Brain pericyte (primary cell): ENCODE measurements around the gene TADA2A.
"Not testable (repeated sequence)": the region's sequence is repeated elsewhere in the genome, so short reads cannot be mapped to it uniquely, and the experiment has no call there.

Experiments used
- DNase-seq: peaks from one replicate; pipeline ENCODE4 v3.0.0-alpha.2; 2012; ENCODE audit warnings: low read depth, low spot score

The TADA2A gene

DNA sequence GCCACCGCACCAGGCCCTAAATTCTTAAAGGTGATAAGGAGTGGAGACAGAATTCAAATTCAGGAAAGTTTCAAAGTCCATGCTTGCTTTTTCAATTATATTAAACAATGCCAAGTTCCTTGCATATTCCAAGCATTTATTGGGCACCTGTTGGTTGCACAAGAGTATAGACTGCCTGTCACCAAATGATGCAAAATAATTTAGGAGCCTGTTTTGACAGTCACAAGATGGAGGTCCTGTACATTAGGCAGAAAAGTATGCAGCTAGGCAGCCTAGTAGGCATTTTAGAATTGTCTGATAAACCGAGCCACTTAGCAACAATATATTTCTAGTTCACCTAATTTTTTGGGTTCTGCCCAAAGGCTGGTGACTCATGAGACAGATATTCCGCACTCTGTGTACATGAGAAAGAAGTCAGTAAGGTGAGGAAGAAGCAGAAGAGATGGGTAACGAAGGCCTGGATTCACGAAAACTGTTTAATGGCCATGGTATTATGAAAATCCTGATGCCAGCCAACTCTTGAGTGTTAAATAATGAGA lies 7.4 kb upstream of the TADA2A start:
- no peak for DNase-seq

DNA sequence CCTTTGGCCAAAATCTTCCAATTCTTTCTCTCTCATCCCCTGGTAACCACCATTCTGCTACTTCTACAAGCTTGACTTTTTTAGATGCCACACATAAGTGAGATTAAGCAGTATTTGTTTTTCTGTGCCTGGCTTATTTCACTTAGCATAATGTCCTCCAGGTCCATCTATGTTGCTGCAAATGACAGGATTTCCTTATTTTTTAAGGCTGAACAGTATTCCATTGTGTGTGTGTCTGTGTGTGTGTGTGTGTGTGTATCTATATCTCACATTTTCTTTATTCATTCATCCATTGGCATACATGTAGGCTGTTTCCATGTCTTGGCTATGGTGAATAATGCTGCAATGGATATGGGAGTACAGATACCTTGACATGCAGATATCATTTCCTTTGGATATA lies 6.2 kb upstream of the TADA2A start:
- no peak for DNase-seq

DNA sequence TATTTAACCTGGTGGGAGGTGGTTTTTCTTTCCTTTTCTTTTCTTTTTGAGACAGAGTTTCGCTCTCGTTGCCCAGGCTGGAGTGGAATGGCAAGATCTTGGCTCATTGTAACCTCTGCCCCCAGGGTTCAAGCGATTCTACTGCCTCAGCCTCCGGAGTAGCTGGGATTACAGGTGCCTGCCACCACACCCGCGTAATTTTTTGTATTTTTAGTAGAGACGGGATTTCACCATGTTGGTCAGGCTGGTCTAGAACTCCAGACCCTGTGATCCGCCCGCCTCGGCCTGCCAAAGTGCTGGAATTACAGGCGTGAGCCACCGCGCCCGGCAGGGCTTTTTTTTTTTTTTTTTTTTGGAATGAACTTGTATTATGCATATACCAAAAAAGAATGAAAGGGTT lies 1.2 kb upstream of the TADA2A start:
- not testable (repeated sequence) for DNase-seq

DNA sequence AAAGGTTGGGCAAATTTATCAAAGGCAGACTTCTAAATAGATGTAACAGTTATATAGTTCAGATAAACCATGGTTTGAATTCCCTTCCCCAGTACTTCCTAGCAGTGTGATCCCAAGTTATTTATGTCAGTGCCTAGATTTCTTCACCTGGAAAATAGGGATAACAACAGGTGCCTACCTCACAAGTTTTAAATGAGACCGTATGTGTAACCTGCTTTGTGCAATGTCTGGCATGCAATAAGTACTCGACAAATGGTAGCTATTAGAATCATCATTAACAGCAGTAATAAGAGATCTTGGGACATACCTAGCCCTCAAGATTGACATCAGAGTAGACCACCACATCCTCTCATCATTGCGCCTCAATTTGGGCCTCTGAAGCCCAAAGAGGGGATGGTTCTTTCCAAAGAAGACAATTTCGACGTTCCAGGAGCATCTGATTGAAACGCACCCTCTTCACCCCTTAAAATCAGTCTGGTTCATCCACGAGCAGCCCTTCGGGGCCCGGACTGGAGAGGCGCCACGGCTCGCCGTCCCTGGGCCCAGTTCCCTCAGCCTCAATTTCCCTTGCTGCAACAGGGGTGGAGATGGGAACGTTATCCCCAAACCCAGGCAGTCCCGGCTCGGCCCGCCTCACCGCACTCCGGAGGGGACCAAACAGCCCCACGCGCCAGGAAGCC lies 591 bp upstream of the TADA2A start:
- DNase-seq: no peak

DNA sequence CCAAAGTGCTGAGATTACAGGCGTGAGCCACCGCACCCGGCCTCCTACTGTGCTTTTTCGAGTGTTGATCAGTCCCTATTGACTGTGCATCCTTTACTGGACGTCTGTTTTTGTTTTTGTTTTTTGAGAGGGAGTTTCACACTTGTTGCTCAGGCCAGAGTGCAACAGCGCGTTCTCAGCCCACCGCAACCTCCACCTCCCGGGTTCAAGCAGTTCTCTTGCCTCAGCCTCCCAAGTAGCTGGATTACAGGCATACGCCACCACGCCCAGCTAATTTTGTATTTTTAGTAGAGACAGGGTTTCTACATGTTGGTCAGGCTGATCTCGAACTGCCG lies 1.4 kb downstream of the TADA2A start:
- not testable (repeated sequence) for DNase-seq

DNA sequence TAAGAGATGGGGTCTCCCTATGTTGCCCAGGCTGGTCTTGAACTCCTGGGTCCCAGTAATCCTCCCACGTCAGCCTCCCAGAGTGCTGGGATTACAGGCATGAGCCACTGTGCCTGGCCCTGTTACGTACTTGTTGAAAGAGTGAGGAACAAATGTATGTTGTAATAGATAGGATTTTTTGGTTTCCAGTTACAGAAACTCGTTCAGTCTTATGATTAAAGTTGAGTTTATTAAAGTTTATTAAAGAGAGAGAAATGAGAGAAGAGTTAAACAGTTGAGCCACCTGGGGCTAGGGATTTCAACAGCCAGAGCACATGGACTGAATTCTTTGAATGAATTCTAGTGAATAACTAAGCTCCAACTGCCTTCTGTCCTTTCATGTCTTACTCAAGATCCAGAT lies 3.7 kb downstream of the TADA2A start:
- DNase-seq: no peak

DNA sequence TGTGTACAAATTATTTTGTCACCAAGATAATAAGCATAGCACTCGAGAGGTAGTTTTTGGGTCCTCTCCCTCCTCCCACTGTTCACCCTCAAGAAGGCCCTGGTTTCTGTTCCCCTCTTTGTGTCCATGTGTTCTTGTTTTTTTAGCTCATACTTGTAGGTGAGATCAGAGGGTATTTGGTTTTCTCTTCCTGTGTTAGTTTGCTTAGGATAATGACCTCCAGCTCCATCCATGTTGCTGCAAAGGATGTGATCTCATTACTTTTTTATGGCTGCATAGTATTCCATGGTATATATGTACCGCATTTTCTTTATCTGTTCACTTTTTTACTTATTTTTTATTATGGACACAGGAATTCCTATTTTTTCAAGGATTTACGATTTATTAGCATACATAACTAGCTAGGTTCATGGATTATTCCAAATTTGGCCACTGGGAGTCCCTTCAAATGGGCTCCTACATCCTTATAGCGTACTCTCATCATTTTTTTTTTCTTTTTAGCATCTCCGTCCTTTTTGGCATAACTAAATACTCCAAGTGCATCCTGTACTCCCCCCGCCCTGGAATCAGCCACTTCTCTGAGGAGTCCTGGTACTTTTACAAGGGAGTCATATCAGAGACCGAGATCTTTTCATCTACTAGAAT lies 7.3 kb downstream of the TADA2A start:
- DNase-seq: no peak

DNA sequence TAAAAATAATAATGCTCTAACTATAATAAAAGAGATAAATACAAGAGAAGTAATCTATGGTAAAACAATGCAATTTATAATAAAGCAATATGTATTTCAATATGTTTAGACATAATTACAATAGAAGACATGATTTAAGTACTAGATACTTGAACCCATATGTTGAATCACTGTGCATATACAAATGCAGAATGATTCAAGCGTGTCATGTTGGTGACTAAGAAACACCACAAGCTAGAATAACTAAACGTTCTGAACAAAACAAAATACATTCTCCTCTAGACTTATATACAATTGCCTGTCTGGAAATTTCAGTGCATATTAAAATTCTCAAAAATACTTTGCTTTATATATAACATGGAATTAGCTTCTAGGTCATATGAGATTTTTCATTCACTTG lies 11.2 kb downstream of the TADA2A start:
- DNase-seq: no peak

DNA sequence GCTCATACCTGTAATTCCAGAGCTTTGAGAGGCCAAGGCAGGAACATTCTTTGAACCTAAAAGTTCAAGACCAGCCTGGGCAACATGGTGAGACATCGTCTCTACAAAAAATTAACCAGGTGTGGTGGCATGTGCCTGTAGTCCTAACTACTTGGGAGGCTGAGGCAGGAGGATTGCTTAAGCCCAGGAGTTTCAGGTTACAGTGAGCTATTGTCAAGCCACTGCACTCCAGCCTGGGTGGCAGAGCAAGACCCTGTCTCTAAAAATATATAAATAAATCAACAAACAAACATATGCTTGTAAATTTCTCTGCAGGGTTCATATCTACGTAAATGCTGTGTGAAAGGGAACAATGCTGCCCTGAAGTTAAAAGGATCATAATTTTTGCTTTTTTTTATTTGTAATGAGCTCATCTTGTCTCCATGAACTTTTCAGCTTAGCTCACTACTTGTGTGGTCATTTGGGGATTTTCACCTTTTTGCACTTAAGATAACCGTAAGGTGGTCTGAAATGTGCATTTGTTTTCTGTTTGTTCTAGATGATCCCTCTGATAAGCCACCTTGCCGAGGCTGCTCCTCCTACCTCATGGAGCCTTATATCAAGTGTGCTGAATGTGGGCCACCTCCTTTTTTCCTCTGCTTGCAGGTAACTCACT lies 16.4 kb downstream of the TADA2A start:
- DNase-seq: no peak

DNA sequence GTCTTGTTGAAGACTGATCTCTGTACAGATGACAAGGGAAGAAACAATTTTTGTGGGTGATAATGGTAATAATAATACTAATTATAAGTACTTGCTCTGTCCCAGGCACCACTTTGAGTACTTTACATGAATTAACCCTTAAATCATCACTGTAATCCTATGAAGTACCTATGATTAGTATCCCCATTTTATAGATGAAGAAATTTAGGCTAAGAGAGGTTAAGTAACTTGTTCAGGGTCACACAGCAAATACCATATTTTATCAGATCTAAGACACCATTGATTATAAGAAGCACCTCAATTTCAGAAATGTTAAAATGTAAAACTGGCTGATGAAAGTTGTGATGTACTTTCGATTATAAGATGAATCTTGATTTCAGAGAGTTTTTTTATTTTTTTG lies 18.6 kb downstream of the TADA2A start:
- DNase-seq: no peak

DNA sequence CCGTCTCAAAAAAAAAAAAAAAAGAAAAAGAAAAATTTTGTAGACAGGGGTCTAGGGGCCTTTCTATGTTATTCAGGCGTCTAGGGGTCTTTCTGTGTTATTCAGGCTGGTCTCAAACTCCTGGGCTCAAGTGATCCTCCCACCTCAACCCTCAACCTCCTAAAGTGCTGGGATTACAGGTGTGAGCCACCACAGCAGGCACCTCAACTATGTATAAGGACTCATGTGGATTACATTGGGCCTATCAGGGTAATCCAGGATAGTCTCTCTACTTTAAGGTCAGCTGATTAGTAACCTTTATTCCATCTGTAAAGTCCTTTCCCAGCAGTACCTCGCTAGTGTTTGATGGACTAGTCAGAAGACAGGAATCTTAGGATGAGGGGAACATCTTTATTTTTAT lies 22.4 kb downstream of the TADA2A start:
- DNase-seq: no peak

DNA sequence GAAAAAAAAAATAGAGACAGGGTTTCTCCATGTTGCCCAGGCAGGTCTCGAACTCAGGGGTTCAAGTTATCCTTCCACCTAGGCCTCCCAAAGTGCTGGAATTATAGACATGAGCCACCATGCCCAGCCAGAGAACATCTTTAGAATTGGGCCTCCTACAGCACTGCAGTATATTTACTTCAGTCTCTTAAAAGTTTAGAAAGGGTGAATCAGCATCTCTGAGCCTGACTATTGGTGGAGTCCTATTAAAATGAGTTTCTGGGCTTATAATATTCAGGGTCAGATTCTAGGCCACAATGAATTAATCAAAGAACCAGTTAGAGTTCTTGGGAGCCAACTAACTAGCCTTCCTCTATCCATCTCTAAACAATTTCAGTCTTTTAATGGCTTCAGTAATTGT lies 22.8 kb downstream of the TADA2A start:
- DNase-seq: no peak

DNA sequence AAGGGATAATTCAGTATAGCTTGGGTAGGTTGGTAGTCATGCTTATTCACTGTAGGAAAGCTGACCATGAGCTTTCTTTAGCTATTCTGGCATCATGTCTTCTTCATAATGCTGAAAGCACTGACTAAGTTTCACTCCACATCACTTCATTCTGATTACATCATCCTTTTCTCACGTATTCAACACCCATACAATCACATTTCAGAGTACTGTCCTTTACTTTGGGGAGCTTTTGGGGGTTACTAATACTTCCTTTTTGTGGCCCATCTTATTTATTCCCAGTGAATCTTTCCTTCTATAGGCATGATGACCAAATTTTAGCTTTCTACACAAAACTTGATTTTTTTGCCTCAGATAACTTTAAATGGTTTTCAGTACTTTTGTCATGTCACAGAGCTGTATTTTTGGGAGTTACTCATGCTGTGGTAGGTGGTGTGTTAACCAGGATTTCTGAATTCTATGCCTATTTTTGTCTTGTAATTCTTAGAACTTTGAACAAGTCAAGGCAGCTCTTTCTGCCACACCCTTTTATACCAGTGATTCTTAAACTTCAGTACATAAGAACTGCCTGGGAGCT lies 23.5 kb downstream of the TADA2A start:
- DNase-seq: no peak

DNA sequence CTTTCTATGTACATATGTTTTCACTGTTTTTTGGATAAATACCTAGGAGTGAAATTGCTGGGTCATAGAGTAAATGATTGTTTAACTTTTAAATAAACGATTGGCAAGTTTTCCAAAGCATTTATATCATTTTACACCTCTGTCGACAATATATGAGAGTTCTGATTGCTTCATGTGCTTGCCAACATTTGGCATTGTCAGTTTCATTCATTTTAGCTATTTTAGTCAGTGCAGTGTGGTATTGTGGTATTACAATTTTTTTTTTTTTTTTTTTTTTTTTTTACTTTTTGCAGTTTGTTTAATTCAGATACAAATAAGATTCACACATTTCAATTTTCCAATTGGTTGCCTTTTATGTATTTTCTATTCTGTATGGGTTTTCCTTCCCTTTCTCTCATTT lies 26.0 kb downstream of the TADA2A start:
- no peak for DNase-seq

DNA sequence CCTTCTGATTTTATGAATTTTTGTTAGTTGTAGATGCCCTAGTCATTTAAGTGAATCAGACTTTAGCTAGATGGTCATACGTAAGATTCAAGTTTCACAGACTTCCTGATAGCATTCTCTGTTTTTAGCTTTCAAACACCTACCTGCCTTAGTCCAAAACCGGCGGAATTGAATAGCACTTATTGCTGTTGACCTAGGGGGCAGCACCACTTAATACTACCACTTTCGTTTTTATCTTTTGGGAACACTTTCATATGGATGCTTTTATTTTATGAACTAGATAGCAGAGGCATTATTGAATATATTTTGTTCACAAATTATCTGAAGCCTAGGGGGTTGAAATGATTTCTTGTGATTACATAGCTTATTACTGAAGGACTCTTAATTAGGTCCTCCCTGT lies 31.5 kb downstream of the TADA2A start:
- no peak for DNase-seq

DNA sequence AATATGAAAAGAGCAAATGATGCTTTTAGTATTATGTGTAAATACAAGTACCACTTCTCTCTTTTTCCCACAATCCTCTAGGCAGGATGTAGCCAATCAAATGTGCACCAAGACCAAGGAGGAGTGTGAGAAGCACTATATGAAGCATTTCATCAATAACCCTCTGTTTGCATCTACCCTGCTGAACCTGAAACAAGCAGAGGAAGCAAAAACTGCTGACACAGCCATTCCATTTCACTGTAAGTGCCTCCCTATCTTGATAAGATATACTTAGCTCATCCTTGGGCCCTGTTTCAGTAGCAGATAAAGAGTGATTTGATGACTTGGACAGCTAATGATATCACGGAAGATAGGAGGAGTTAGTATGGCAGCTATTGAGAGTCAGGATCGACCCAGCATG lies 33.7 kb downstream of the TADA2A start:
- no peak for DNase-seq

DNA sequence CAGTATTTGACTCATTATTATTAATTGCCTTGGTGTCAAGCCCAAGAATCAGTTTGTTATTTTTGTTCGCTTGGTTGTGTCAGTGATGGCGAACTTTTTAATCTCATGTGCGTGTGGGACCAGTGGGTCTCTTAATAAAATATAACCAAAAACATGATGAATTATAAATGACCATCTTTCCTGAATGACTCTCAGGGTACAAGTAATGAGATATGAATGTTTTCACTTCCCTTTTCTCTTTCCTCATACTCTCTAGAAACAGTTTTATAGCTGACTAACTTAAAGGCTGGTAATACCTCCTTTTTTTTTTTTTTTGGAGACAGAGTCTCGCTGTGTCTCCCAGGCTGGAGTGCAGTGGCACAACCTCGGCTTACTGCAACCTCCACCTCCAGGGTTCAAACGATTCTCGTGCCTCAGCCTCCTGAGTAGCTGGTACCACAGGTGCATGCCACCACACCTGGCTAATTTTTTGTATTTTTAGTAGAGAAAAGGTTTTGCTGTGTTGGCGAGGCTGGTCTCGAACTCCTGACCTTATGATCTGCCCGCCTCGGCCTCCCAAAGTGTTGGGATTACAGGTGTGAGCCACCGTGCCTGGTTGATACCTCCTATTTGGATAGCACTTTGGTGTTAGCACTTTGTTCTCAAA lies 34.8 kb downstream of the TADA2A start:
- DNase-seq: not testable (repeated sequence)

DNA sequence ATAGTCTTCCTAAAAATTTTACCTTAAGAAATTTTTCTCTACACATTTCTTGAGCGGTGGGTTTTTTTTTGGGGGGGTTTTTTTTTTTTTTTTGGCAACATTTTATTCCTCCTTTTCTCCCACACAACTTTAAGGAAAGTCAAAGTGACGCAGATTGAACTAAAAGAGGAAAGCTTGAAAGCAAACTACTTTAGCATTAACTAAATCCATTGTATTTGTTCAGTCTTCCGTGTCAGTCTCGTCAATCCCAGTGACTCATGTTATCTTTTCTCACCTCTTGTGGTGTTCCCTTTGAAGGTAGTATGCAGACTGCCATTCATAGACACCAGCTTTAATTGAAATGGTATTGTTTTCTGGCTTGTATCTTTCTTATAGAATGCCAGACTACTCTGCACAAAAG lies 39.3 kb downstream of the TADA2A start:
- no peak for DNase-seq

DNA sequence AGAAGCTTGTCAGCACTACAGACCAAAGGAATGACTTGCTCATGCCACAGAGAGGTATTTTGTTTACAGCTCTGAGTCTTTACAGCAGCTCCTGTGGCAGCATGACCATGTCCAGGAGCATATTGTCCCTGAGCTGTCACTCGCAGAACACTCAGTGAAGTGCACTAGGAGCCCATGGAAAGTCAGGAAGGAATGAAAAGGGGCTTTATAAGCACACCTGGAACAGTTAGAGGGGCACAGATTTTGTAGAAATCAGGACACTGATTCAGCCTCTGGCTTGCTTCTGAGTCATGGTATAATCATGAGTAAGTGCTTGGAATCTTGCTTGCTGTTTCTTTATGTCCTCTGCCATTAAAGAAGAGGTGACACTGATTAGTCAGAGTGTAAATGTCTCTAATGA lies 41.0 kb downstream of the TADA2A start:
- DNase-seq: no peak

DNA sequence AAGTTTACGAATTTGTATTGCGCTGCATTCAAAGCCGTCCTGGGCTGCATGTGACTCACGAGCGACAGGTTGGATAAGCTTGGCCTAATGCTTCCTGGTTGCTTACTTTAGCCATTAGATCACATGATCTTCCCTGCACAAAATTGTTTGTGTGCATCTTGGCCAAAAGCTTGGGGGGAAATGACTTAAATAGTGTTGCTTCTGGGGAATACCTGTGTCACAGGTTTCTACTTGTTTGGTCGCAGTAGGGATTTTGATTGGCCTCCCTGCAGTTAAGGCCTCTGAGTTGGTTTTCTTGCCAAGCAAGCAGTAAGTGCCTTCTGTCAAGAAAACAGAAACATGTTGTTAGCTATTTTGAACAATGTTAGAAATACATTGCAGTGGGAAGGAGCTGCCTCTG lies 43.4 kb downstream of the TADA2A start:
- no peak for DNase-seq

DNA sequence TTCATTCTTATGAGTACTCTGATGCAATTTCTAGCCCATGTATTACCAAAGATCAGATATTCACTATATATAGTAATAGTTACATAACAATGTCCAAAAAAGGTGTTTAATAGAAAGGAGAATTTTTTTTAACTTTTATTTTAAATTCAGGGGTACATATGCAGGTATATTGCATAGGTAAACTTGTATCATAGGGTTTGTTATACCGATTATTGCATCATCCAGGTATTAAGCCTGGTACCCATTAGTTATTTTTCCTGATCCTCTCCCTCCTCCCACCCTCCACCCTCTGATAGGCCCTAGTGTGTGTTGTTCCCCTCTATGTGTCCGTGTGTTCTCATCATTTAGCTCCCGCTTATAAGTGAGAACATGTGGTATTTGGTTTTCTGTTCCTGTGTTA lies 51.1 kb downstream of the TADA2A start:
- DNase-seq: not testable (repeated sequence)

DNA sequence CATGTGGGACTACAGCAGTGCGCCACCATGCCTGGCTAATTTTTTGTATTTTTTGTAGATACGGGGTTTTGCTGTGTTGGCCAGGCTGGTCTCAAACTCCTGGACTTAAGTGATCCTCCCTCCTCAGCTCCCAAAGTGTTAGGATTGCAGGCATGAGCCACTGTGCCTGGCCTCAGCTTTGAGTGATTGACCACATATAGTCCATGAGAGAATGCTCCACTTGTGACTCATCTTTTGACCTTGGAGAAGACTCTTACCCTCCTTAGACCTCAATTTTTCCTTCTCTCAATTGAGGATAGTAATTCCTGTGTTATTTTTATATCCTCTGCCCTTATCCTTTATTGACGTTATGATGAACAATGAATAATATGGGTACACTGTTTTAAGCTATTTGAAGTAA lies 52.1 kb downstream of the TADA2A start:
- no peak for DNase-seq
